HG03378 (cell line): ENCODE results near the gene SLC15A2.
A peak's percentile ranks its signal among the peaks of the same experiment; 100 is the strongest.

Experiments
- ATAC-seq: cut with Tn5 transposase; IDR thresholded peaks from one replicate; pipeline ENCODE4 v1.9.1; 2021; ENCODE audit warnings: mild to moderate bottlenecking, moderate library complexity; ENCODE audit not compliant: unreplicated experiment

The SLC15A2 gene

DNA sequence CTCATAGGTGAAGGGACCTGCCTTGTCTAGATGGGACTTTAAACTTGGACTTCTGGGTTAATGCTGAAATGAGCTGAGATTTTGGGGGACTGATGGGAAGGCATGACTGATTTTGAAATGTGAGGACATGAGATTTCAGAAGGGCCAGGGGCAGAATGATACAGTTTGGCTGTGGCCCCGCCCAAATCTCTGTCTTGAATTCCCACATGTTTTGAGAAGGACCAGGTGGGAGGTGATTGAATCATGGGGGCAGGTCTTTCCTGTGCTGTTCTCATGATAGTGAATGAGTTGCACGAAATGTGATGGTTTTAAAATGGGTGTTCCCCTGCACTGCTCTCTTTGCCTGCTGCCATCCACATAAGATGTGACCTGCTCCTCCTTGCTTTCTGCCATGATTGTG lies 85.0 kb downstream of the SLC15A2 start:
- no peak for ATAC-seq

DNA sequence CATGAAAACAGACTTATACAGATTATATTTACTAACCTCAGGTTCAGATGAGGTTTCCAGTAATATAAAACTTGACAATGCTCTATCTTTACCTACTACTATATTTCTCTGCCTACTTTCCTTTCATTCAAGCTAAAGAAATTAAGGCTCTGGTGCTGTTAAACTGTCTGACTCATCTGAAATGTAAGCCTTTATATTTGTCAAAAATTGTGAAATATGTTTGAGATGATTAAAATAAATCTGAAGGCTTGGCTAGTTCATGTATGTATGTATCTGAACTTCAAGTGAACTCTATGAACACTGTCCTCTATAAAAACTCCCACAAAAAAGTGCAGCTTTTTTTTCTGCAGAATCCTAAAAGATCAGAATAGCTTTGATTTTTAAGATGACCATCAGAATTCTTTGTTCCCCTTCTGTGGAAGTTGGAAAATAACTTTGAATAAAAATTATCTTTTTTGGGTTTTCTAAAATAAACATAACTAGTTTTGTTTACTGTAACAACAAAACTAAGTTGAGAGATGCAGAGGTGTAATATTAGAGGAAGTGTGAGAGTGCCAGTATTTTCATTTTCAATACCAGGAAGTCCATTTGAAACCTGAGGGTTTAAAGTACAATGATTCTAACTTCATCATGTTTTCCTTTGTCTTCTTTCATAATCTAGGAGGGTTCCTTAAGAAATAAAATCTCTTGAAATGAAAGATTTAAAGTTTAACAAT lies 85.7 kb downstream of the SLC15A2 start:
- ATAC-seq, result peak; percentile 49

DNA sequence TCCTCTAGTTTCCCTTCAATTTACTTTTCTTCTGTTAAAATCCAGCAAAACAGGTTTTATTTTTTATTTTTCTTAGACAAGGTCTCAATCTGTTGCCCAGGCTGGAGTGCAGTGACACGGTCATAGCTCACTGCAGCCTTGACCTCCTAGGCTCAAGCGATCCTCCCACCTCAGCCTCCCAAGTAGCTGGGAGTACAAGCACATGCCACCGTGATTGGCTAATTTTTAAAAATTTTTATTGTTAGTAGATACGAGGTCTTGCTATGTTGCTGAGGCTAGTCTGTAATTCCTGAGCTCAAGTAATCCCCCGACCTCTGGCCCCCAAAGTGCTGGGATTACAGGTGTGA lies 86.2 kb downstream of the SLC15A2 start:
- ATAC-seq, result no peak

DNA sequence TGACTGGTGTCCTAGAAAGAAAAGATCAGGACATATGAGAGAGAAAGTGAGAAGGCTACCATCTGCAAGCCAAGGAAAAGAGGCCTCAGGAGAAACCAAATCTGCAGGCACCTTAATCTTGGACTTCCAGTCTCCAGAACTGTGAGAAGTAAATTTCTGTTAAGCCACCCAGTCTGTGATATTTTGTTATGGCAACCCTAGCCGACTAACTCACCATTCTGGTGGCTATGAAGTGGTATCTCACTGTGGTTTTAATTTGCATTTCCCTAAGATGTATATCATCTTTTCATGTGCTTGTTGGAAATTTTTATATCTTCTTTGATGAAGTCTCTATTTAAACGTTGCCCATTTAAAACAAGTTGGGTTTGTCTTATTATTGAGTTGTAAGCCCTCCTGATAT lies 87.3 kb downstream of the SLC15A2 start:
- no peak for ATAC-seq

DNA sequence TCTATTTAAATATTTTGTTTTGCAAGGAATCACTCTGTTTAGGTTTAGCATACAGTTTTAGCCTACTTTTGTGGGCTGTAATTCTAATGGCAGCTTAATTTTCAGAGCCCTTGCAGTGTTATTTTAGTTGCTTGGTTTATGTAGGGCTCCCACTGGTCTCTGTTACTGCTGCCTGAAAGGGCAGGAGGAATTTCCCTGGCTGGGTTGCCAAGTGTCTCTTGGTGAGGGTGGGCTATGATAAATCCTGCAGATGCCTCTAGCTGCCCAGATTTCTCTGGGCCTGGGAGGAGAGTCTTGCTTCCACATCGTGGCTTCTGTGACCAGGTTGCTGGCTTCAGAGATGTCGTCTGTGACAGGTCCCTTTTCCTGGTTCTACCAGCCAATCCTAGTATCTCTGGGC lies 91.6 kb downstream of the SLC15A2 start:
- ATAC-seq, result no peak

DNA sequence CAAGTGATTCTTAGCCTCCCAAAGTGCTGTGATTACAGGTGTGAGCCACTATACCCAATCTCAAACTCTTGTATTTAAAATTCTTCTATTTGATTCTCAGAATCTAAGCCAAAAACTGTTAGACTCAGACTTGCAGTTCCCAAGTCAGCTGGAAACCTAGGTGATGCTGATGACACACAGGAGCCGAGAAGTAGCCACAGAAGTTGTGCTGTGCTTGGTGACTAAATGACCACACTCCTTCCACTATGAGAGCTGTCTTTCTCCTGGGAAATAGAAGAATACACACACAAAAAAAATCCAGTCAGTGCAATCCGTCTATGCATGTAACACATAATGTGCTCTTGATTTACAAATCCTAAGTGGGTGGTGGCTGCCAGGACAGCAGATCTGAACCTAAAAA lies 93.9 kb downstream of the SLC15A2 start:
- no peak for ATAC-seq

DNA sequence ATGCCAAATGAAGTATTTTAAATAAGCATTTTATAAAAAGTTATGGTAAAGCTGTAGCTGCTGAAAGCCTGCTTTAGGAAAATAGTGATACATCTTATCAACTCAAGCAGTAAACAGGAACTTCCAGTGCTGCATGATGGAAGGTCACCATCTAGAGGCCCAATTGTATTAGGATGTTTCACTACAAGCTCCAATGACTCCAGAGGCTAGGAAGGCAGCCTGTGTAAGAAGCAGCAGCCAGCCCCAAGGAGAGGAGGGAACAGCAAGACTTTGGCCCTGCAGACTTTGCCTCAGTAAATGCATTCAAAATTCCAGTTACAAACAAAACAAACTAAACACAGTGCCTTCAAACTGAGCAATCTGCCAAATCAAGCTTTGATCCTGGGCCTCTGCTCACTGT lies 95.7 kb downstream of the SLC15A2 start:
- ATAC-seq, result no peak

DNA sequence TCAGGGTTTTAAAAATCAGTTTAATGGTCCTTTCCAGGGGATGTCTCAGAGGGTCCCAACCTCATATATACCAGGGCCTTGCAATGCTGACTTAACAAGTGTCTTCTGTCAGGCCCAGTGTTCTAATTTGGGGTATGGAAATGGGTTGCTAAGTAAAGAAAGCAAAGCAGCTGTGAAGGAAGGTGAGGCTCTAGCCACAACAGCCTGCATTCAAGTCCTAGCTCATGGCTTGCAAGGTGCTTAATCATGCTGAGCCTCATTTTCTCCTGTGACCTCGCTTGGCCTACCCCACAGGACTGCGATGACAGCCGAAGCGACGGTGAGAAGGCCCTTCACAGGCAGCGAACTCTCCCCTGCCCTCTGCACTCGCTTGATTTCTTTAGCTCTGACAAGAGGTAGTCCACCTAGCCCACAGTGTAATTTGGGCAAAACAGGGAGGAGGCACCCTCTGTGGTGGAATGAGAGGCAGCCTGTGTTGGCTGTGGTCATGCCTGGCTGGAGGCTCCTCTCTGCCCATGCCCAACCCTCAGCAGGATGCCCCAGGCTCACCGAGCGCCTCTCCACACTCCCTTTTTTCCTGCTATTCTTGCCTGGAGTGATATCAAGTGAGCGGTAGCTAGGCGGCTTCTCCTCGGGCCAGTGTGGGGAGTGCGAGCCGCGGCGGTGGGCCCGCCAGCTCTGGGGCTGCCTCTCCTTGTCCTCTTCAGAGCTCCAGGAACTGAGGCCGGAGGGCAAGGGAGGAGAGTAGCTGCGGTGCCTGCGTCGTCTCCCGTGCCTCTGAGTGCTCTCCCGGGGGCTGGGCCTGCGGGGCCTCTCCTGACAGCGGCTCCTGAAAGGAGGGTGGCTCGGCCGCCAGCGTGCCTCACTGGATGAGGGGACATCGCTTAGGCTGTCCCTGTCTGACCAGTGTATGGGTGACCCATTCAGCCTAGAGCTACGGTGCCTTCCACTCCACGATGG lies 98.7 kb downstream of the SLC15A2 start:
- ATAC-seq, result peak; percentile 41
